ENCODE data around the gene TNIP2.

DNA sequence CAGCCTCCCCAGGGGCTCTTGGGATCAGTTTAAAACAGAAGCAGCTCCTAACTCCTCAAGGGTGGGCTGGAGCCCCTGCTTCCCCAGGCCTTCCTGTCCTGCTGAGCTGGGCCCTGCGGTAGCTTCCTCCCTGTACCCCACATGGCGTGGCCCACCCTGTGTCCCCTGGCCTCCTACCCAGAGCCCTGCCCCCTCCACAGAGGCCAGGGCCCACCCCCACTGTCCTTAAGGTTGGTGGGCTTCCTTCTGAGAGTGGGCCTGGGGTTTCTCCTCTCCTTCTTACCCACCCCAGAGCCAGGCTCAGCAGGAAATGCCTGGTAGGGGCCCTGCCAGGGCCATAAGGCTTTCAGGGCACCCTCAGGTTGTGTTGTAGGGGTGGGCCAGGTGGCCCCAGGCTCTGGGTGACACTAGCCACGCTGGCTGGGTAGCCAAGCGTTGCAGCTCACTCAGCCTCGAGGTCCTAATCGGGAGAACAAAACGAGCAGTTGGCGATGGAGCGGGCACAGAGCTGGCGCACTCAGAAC lies 48.4 kb upstream of the TNIP2 start:
- TF ChIP-seq POLR2A (IDR thresholded peaks at IDR 0.05): no peak
- TF ChIP-seq CTCF (IDR thresholded peaks at IDR 0.05): no peak
